PFSK-1 (cell line): ENCODE data around the gene TSPAN15.

Experiments
- FOXP2 ChIP-seq: optimal IDR thresholded peaks from 2 replicates; pipeline ENCODE3; 2011; ENCODE audit warnings: borderline replicate concordance, control low read depth, inconsistent platforms; ENCODE audit not compliant: insufficient read depth; ENCODE audit errors: extremely low read length, extremely low read depth
- POLR2AphosphoS5 ChIP-seq: IDR thresholded peaks from 2 replicates; pipeline ENCODE4 v1.6.1; 2012; ENCODE audit warnings: low read depth, mild to moderate bottlenecking, control low read depth, low read length, moderate library complexity
- SIN3A ChIP-seq: IDR thresholded peaks from 2 replicates; pipeline ENCODE4 v1.6.1; 2012; ENCODE audit warnings: mild to moderate bottlenecking, low read length, moderate library complexity, borderline replicate concordance; ENCODE audit not compliant: insufficient read depth
- TAF1 ChIP-seq: IDR thresholded peaks from 2 replicates; pipeline ENCODE4 v1.6.1; 2012; ENCODE audit warnings: low read length, control low read depth, borderline replicate concordance; ENCODE audit not compliant: insufficient read depth
- TF ChIP-seq, protein P1 (sequence below), 2 experiments: IDR thresholded peaks; 2 replicates each; pipeline versions ENCODE4 v1.6.1 to v1.8.0; 2011 to 2012; ENCODE audit warnings: low read depth in 2 of 2, low read length in 2 of 2, control low read depth in 1 of 2, inconsistent platforms in 1 of 2, mild to moderate bottlenecking in 1 of 2, moderate library complexity in 1 of 2; ENCODE audit not compliant: insufficient read depth in 1 of 2

Gene TSPAN15

DNA sequence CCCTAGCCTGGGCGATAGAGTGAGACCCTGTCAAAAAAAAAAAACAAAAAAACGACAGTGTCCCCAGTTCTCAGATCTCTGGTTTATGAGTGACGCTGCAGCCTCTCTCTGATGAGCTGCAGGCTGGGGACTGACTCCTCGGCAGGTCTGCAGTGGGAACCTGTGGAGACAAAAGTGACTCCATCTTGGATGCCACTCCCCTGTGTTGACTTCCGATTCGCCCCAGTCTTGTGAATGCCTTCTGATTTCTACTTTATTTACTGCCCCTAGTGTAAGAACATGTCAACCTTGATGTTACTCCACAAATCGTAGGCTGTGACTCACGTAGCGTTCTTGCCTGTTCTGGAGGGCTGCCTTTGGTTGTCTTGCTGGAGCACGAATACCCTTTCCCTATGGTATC, 40.8 kb upstream of the TSPAN15 start:
- TF ChIP-seq SIN3A, result no peak

DNA sequence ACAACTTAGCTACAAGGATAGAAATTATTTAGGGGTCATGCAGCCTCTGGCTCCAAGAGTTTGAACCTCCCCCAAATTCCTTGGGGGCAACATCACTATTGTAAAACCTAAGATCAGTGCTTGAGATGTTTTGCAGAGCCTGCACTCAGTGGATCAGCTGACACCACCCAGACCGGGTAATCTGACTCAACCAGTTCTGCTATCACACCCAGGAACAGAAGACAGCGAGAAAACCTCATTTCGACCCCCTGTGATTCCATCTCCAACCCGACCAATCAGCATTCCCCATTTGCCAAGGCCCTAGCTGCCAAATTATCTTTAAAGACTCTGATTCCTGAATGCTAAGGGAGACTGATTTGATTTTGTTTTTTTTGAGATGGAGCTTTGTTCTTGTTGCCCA, 39.8 kb upstream of the TSPAN15 start:
- no peak for TF ChIP-seq FOXP2
- TF ChIP-seq POLR2AphosphoS5, result no peak
- no peak for TF ChIP-seq TAF1
- no peak for TF ChIP-seq SIN3A
- TF ChIP-seq, protein P1, sequence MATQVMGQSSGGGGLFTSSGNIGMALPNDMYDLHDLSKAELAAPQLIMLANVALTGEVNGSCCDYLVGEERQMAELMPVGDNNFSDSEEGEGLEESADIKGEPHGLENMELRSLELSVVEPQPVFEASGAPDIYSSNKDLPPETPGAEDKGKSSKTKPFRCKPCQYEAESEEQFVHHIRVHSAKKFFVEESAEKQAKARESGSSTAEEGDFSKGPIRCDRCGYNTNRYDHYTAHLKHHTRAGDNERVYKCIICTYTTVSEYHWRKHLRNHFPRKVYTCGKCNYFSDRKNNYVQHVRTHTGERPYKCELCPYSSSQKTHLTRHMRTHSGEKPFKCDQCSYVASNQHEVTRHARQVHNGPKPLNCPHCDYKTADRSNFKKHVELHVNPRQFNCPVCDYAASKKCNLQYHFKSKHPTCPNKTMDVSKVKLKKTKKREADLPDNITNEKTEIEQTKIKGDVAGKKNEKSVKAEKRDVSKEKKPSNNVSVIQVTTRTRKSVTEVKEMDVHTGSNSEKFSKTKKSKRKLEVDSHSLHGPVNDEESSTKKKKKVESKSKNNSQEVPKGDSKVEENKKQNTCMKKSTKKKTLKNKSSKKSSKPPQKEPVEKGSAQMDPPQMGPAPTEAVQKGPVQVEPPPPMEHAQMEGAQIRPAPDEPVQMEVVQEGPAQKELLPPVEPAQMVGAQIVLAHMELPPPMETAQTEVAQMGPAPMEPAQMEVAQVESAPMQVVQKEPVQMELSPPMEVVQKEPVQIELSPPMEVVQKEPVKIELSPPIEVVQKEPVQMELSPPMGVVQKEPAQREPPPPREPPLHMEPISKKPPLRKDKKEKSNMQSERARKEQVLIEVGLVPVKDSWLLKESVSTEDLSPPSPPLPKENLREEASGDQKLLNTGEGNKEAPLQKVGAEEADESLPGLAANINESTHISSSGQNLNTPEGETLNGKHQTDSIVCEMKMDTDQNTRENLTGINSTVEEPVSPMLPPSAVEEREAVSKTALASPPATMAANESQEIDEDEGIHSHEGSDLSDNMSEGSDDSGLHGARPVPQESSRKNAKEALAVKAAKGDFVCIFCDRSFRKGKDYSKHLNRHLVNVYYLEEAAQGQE (IDR thresholded peaks at IDR 0.05; ENCODE audit: insufficient read depth in 1 of 2, low read depth in 2 of 2, low read length in 2 of 2), result no peak

DNA sequence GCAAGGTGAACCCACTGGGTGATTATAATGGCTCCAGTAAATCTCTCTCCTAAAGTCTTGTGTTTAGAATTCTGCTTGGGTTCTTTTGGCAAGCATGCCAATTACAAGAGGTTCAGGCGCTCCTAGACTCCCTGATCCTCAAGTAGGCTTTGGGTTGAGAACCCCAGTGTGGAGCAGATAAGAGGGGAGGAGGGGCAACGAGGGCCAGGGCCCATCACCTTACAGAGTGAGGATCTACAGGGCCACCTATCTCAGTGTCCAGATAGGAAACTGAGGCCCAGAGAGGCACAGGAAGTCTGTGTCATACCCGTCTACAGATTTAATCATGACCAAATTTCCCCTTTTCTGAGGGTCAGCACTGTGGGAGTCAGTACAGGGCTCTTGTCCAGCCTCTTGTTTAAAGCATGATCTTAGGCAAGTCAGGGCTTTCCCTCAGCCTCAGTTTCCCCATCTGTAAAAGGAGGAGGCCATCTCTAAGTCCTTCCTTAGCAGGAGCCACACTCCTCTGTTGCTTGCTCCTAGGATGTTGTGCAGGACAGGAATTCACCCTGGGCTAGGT, 39.0 kb upstream of the TSPAN15 start:
- TF ChIP-seq, protein P1 (IDR thresholded peaks at IDR 0.05; ENCODE audit: insufficient read depth in 1 of 2, low read depth in 2 of 2, low read length in 2 of 2), result no peak
- TF ChIP-seq TAF1 (no peak), SIN3A (no peak), POLR2AphosphoS5 (no peak), FOXP2 (no peak)

DNA sequence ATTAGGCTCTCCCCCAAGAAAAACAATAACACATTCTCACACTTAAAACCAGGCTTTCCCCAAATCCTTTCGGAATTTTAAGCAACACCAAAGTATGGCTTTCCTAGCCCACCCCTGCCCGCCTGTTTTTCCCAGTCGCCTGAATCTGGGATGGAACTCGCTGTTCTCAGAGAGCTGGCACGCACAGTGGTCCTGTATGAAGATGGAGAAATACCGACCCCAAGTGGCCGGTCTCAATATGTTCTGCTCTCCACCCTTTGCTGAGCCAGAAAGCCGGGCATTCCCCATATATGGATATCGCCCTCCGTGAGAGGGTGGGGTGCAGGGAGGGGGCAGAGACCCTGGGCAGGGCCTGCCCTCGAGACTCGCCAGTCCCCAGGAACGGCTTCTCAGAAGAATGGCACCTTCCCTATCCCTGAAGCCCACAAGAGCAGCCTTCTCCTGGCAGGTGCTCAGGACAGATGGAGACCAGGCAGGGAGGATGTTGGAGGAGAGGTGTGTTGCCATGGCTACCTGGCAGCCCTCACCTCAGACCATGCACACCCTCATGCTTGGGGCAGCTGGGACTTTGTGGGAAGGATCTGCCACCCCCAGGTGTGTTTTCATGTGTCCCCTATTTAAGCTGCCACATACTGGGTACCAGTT, 37.9 kb upstream of the TSPAN15 start:
- TF ChIP-seq SIN3A, result no peak
- TF ChIP-seq TAF1, result no peak
- no peak for TF ChIP-seq FOXP2
- TF ChIP-seq, protein P1 (IDR thresholded peaks at IDR 0.05; ENCODE audit: insufficient read depth in 1 of 2, low read depth in 2 of 2, low read length in 2 of 2), result no peak
- no peak for TF ChIP-seq POLR2AphosphoS5

DNA sequence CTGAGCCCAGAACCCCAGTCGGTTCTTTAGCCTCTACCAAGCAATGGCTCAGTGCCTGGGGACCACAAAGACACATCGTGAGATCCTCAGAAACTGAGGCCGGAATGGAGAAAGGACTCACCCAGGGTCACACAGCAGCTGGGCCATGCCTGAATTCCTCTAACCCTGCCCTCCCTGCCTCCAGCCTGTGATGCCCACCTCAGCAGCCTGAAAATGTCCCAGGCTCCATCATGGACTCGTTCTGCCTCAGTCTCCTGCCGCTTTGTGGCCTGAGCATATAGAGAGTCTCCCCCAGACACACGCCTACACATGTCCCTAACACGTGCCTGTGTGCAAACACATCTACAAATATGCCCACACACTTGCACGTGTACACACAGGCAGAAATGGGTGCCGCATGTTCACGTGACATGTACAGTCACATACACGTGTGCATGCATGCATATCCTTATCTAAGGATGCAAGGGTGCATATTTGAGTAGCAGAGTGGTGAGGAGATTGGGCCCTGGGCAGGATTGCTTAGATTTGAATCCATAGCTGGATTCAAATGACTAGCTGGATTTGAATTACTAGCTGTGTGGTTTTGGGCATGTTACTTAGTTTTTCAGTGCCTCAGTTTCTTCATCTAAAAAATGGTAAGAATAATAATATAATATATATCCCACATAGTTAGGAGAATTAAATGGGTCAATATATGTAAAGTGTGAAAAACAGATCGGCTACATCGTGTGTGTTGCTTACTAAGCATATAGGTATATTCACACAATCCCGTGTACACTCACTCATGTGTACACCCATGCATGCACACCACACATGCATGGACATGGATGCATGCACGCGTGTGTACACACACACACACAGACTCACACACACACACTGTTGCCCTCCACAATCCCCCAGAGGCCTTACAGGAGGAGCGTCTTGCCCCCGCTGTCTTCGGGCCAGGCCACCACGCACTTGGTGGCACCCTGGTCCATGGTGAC, 36.9 kb upstream of the TSPAN15 start:
- TF ChIP-seq, protein P1 (IDR thresholded peaks at IDR 0.05; ENCODE audit: insufficient read depth in 1 of 2, low read depth in 2 of 2, low read length in 2 of 2), result no peak
- TF ChIP-seq FOXP2 (no peak), POLR2AphosphoS5 (no peak), SIN3A (no peak), TAF1 (no peak)
